Measurements from ENCODE around the gene YWHAG. TPM values are rescaled to one million over a fixed set of nuclear protein-coding genes. Genes with fewer than 3 reads are reported as not detected.
"Not testable (repeated sequence)": the region's sequence is repeated elsewhere in the genome, so short reads cannot be mapped to it uniquely, and the experiment has no call there.

The YWHAG gene
- polyA plus RNA-seq, 1 donor, result 199 TPM

GRCh38 chr7:76317782-76318487, 40.9 kb downstream of the YWHAG start:
- peak; percentile 98 for DNase-seq

DNA sequence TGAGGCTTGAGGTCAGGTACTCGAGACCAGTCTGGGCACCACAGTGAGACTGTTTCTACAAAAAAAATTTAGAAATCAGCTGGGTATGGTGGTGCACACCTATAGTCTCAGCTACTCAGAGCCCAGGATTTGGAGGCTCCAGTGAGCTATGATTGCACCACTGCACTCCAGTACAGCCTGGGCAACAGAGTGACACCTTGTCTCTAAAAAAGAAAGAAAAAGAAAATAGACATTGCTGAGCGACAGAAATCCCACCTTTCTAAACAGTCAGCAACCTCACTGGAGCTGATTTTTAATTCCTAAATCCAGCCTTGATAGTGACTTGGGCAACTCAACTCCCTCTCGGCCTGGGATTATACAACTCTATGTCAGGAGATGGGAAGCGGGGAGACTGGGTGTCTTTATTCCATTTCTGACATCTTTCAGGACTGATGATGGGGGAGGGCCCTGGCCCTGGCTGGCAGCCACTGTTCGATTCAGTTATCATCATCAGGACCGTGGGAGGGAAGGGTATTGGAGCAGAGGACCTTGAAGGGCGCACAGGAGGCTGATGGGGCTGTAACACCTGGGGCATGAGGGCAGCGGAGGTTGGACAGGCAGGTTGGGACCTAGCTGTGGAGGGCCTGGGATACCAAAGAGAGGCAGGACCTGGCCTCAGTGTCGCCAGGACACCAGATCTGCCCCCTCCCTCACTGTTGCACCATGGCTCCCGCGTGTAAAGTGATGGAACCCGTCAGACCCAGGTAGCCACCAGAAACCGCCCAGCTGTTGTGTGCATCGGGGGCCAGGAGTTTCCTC, 41.6 kb downstream of the YWHAG start:
- no peak for DNase-seq

- DNase-seq, result no peak
These were observed 43.4 kb downstream of the YWHAG start for GRCh38 chr7:76315364-76315763.

DNA sequence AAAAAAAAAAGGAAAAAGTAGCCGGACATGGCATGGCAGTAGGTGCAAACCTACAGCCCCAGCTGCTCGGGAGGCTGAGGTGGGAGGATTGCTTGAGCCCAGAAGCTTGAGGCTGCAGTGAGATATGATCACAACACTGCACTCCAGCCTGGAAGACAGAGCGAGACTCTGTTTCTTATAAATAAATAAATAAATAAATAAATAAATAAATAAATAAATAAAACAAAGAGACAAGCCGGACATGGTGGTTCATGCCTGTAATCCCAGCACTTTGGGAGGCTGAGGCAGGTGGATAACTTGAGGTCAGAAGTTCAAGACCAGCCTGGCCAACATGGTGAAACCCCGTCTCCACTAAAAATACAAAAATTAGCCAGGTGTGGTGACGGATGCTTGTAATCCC, 44.1 kb downstream of the YWHAG start:
- not testable (repeated sequence) for DNase-seq

- peak; percentile 92 for DNase-seq
These were observed 44.6 kb downstream of the YWHAG start for GRCh38 chr7:76314042-76314721.

DNA sequence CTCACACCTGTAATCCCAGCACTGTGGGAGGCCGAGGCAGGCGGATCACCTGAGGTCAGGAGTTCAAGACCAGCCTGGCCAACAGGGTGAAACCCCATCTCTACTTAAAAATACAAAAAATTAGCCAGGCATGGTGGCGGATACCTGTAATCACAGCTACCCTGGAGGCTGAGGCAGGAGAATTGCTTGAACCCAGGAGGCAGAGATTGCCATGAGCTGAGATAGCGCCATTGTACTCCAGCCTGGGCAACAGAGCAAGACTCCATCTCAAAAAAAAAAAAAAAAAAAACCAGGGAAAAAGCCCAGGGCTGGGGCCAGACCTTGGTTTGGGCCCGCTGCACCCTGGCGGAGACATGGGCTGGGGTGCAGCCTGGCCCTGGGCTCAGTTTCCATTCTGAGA, 47.0 kb downstream of the YWHAG start:
- DNase-seq, result not testable (repeated sequence)

- peak; percentile 52 for DNase-seq
These were observed 48.5 kb downstream of the YWHAG start for GRCh38 chr7:76310102-76310957.

DNA sequence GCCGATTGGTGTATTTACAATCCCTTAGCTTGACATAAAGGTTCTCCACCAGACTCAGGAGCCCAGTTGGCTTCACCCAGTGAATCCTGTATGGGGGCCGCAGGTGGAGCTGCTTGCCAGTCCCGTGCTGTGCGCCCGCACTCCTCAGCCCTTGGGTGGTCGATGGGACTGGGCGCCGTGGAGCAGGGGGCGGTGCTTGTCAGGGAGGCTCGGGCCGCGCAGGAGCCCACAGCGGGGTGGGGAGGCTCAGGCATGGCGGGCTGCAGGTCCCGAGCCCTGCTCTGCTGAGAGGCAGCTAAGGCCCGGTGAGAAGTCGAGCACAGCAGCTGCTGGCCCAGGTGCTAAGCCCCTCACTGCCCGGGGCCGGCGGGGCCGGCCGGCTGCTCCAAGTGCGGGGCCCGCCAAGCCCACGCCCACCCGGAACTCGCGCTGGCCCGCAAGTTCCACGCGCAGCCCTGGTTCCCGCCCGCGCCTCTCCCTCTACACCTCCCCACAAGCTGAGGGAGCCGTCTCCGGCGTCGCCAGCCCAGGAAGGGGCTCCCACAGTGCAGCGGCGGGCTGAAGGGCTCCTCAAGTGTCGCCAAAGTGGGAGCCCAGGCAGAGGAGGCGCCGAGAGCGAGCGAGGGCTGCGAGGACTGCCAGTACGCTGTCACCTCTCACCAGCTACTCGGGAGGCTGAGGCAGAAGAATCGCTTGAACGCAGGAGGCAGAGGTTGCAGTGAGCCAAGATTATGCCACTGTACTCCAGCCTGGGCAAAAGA, 49.3 kb downstream of the YWHAG start:
- not testable (repeated sequence) for DNase-seq

DNA sequence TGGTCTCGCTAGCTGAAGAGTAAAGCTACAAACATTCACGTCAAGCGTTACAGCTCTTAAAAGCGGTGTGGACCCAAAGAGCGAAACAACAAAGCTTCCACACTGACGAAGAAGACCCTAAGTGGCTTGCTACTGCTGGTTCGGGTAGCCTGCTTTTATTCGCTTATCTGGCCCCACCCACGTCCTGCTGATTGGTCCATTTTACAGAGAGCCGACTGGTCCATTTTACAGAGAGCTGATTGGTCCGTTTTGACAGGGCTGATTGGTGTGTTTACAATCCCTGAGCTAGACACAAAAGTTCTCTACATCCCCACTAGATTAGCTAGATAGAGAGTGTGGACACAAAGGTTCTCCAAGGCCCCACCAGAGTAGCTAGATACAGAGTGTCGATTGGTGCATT, 49.9 kb downstream of the YWHAG start:
- DNase-seq, result not testable (repeated sequence)

- no peak for DNase-seq
These were observed 53.9 kb downstream of the YWHAG start for GRCh38 chr7:76304888-76305375.

DNA sequence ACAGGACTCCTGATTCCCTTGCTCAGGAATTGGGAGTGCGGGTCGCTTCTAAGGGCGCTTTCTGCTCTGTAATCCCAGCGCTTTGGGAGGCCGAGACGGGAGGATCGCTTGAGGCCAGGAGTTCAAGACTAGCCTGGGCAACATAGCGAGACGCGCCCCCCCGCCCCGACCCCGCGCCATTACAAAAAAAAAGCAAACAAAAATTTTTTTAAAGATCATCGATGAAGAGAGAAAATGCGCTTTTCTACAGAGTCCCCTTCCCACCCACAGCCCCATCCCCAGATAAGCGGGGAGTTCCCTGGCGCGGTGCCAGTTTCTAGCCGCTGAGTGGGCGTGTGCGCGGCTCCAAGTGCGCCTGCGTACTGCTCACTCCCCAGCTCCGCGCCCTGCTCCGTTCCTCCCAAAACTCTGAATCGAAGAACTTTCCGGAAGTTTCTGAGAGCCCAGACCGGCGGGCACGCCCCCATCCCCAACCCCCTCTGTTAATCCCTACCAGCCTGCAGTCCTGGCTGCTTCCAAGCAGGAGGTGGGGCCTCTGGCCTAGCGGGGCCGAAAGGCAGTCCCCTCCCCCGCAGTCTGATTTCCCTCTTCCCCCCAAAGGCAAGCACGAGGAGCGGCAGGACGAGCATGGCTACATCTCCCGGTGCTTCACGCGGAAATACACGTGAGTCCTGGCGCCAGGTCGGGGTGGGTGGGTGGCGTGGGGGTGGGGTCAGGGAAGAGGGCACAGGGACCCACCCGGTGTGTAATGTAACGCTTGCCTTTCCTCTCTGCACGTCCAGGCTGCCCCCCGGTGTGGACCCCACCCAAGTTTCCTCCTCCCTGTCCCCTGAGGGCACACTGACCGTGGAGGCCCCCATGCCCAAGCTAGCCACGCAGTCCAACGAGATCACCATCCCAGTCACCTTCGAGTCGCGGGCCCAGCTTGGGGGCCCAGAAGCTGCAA, 55.3 kb downstream of the YWHAG start:
- peak; percentile 90 for DNase-seq

DNA sequence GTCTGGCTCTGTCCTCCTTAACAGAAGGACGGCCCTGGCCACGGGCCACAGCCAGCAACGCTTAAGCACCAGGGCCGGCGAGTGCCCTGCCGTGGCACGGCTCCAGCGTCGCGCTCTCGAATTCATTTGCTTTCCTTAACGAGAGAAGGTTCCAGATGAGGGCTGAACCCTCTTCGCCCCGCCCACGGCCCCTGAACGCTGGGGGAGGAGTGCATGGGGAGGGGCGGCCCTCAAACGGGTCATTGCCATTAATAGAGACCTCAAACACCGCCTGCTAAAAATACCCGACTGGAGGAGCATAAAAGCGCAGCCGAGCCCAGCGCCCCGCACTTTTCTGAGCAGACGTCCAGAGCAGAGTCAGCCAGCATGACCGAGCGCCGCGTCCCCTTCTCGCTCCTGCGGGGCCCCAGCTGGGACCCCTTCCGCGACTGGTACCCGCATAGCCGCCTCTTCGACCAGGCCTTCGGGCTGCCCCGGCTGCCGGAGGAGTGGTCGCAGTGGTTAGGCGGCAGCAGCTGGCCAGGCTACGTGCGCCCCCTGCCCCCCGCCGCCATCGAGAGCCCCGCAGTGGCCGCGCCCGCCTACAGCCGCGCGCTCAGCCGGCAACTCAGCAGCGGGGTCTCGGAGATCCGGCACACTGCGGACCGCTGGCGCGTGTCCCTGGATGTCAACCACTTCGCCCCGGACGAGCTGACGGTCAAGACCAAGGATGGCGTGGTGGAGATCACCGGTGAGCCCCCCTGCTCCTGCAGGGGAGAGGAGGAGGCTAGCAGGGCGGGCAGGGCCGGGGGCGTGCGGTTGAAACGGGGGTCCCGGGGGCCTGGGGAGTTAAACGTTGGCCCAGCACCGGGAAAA, 56.2 kb downstream of the YWHAG start, which contains the start of gene HSPB1:
HSPB1 (plus strand) TSS at position 327 of the 855 bp plus-strand sequence; CDS start at position 367, 40 bp downstream.
- peak; percentile 86 for DNase-seq

DNA sequence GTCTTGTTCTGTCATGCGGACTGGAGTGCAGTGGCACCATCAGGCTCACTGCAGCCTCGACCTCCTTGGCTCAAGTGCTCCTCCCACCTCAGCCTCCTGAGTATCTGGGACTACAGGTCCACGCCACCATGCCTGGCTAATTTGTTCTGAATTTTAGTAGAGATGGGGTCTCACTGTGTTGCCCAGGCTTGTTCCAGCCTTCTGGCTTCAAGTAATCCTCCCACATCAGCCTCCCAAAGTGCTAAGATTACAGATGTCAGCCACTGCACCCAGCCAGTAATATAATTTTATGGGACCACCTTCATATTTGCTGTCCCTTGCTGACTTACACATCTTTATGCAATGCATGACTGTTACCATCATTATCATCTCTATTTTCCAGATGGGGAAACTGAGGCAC, 57.8 kb downstream of the YWHAG start:
- DNase-seq, result no peak

DNA sequence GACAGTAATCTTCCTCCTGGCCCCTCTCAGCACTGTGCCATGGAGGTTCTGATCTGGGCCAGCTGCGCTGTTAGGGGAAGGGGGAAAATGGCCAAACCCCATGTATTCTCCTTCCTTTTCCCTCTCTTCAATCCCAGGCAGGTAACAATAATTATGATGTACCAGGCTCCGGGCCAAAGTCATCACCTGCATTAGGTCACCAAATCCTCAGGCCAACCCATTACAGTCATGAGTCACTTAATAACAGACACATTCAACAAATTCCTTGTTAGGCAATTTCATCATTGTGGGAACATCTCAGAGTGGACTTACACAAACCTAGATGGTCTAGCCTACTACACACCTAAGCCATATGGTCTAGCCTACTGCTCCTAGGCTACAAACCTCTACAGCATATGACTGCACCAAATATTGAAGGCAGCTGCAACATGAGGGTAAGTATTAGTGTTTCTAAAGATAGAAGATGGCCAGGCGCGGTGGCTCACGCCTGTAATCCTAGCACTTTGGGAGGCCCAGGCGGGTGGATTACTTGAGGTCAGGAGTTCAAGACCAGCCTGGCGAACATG, 58.5 kb downstream of the YWHAG start:
- DNase-seq, result no peak

GRCh38 chr7:76296743-76297740, 61.7 kb downstream of the YWHAG start:
- no peak for DNase-seq

DNA sequence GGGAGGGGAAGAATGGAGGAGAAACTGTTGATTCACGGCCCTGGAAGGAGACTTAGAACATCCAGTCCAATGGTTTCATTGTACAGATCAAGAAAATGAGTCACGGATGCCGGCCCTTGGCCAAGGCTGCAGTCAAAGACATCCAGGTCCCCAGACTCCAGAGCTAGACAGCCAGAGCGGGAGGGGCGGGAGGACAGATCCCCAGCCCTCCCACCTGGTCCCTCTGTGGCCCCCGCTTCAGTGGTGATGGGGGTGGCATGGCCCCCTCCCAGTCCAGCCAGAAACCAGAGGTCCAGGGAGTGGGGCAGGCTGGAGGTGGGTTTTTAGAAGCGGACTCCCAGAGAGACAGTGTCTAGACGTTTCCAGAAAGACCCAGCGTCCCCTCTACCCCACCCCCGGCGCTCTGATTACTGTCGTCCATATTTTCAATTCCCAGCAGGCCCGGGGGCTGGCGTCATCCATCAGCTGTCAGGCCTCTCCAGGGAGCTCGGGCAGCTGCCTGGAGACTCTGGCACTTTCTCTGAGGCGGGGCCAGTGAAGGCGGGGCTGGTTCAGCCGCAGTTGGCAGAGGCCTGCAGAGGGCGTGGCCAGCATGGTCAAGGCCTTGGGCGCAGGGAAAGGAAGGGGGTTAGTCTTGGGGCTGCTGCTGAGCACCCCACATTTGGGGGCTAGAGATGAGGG, 64.3 kb downstream of the YWHAG start:
- peak; percentile 82 for DNase-seq

- no peak for DNase-seq
These were observed 65.3 kb downstream of the YWHAG start for GRCh38 chr7:76293407-76293901.
